Right cardiac atrium (tissue), 5 donors: ENCODE data around the gene LGR6. TPM values are rescaled to one million over a fixed set of nuclear protein-coding genes. Genes with fewer than 3 reads are reported as not detected.

Source experiments
- ATAC-seq, 2 donors: fragments of 200-7000 bp; cut with Tn5 transposase; one replicate each; pipeline versions ENCODE4 v1.8.0 to v1.9.1; 2020; ENCODE audit warnings: moderate library complexity in 2 of 2, mild to moderate bottlenecking in 1 of 2
- DNase-seq, 3 donors: peaks; one replicate each; pipeline ENCODE4 v3.0.0-alpha.2; 2020
- H3K27ac ChIP-seq: one replicate; pipeline ENCODE4 v1.5.1; 2013; ENCODE audit warnings: mild to moderate bottlenecking, low read length, control low read depth, moderate library complexity
- H3K27me3 ChIP-seq: one replicate; pipeline ENCODE4 v1.6.1; 2013; ENCODE audit not compliant: control insufficient read depth, insufficient read depth
- H3K4me1 ChIP-seq: one replicate; pipeline ENCODE4 v1.6.1; 2013; ENCODE audit warnings: low read length; ENCODE audit not compliant: control insufficient read depth, insufficient read depth
- H3K4me3 ChIP-seq: one replicate; pipeline ENCODE4 v1.5.1; 2013; ENCODE audit warnings: low read length, control low read depth
- H3K9me3 ChIP-seq: one replicate; pipeline ENCODE4 v1.6.1; 2013; ENCODE audit warnings: low read length; ENCODE audit not compliant: control insufficient read depth
- WGBS: extraction: QIAGEN DNeasy Blood & Tissue Kit; methylation state at CpG from one replicate; pipeline ENCODE4 v1.1.7; 2013; 5-methylcytosine and 5-hydroxymethylcytosine counted together
- intact Hi-C, 4 donors: fragments of 100-400 bp; cut with DNase I; formaldehyde crosslinking; loops; one replicate each; pipeline versions ENCODE4 v1.11.0 to v1.14.0; 2022 to 2023
- polyA plus RNA-seq: library from polyadenylated mRNA; stranded (reverse); fragments of 200-250 nt; gene quantifications from one replicate; pipeline ENCODE4 v1.2.3, GENCODE V29; 2013
- total RNA-seq, 4 donors: library from RNA; stranded (reverse); fragmentation: NEBNext Ultra II Directional; extraction: Animal tissue kit (Norgen Biotek cat#: 25700); gene quantifications; one replicate each; pipeline ENCODE4 v1.2.1, GENCODE V29; 2021
- donor health status: healthy with polysubstance abuse.
- donor health status: DM: no; HTN: yes; CAD: no.
- donor health status: DM: no; HTN: no; CAD: no.
- donor health status: DM: no; HTN: yes; CAD: no; lungs with severe emphysema.
- donor health status: DM: yes; HTN: yes; CAD: no.

Gene LGR6
- total and polyA plus RNA-seq, 5 donors = 22.4 to 52.7 (median 29.0) TPM

GRCh38 chr1:202215472-202216130 is 22.0 kb downstream of the LGR6 start:
- intact Hi-C loops = no loop called here
- DNase-seq (no peak), ATAC-seq (no peak)
- Histone ChIP-seq H3K27me3 (no peaks in the 10 kb centered on the region), H3K4me1 (no peaks in the 10 kb centered on the region), H3K27ac (no peak overlapping the region), H3K4me3 (no peak overlapping the region), H3K9me3 (no peaks in the 10 kb centered on the region)
- WGBS = 73% methylated on average over 10 of the region's 10 CpGs

GRCh38 chr1:202216691-202217090 is 23.1 kb downstream of the LGR6 start:
- Histone ChIP-seq H3K27ac (no peak overlapping the region), H3K9me3 (no peaks in the 10 kb centered on the region), H3K27me3 (no peaks in the 10 kb centered on the region), H3K4me1 (no peaks in the 10 kb centered on the region), H3K4me3 (no peak overlapping the region)
- no peak for ATAC-seq
- no peak for DNase-seq
- intact Hi-C loops = no loop called here
- 54% methylated on average over 4 of the region's 4 CpGs for WGBS

- Histone ChIP-seq H3K4me3 (no peak overlapping the region), H3K27me3 (no peaks in the 10 kb centered on the region), H3K4me1 (peaks cover 2% of the 10 kb centered on the region), H3K27ac (no peak overlapping the region), H3K9me3 (no peaks in the 10 kb centered on the region)
- intact Hi-C loops = no loop called here
- no peak for ATAC-seq
- WGBS = 68% methylated on average over 3 of the region's 3 CpGs
- no peak for DNase-seq
Observed at GRCh38 chr1:202217516-202217915, 23.9 kb downstream of the LGR6 start.

GRCh38 chr1:202217951-202218350 is 24.4 kb downstream of the LGR6 start:
- no peak overlapping the region for H3K27ac ChIP-seq
- no peaks in the 10 kb centered on the region for H3K9me3 ChIP-seq
- WGBS = 87% methylated on average over 1 of the region's 1 CpG
- H3K4me1 ChIP-seq = peaks cover 2% of the 10 kb centered on the region
- ATAC-seq = no peak
- DNase-seq = no peak
- intact Hi-C loops = no loop called here
- no peak overlapping the region for H3K4me3 ChIP-seq
- no peaks in the 10 kb centered on the region for H3K27me3 ChIP-seq

- peaks cover 7% of the 10 kb centered on the region for H3K4me1 ChIP-seq
- intact Hi-C loops = no loop called here
- H3K9me3 ChIP-seq = no peaks in the 10 kb centered on the region
- H3K27ac ChIP-seq = no peak overlapping the region
- no peak overlapping the region for H3K4me3 ChIP-seq
- no peak for ATAC-seq
- no peaks in the 10 kb centered on the region for H3K27me3 ChIP-seq
- 87% methylated on average over 2 of the region's 2 CpGs for WGBS
- DNase-seq = no peak
Observed at GRCh38 chr1:202220733-202221132, 27.1 kb downstream of the LGR6 start.

GRCh38 chr1:202221911-202222909 is 28.6 kb downstream of the LGR6 start:
- H3K27ac ChIP-seq = no peak overlapping the region
- no peak for DNase-seq
- 56% methylated on average over 19 of the region's 19 CpGs for WGBS

GRCh38 chr1:202223121-202223860 is 29.7 kb downstream of the LGR6 start:
- 48% methylated on average over 7 of the region's 7 CpGs for whole genome bisulfite sequencing
- ATAC-seq (peak in 1 of 2 donors; percentile 56), DNase-seq (no peak)
- intact Hi-C loops = no loop called here
- Histone ChIP-seq H3K4me3 (no peak overlapping the region), H3K9me3 (no peaks in the 10 kb centered on the region), H3K4me1 (peaks cover 7% of the 10 kb centered on the region), H3K27me3 (no peaks in the 10 kb centered on the region), H3K27ac (peak overlapping the region; percentile 8)

More at GRCh38 chr1:202221911-202222909, 28.6 kb downstream of the LGR6 start:
- H3K9me3 ChIP-seq = no peaks in the 10 kb centered on the region
- peak in 1 of 2 donors; percentile 10 for ATAC-seq
- no peaks in the 10 kb centered on the region for H3K27me3 ChIP-seq
- no peak overlapping the region for H3K4me3 ChIP-seq
- intact Hi-C loops = no loop called here
- H3K4me1 ChIP-seq = peaks cover 7% of the 10 kb centered on the region

- H3K4me1 ChIP-seq = peaks cover 7% of the 10 kb centered on the region
- DNase-seq = no peak
- H3K9me3 ChIP-seq = no peaks in the 10 kb centered on the region
- ATAC-seq = no peak
- H3K27me3 ChIP-seq = no peaks in the 10 kb centered on the region
- no peak overlapping the region for H3K4me3 ChIP-seq
- intact Hi-C loops = no loop called here
- 84% methylated on average over 8 of the region's 8 CpGs for WGBS
- no peak overlapping the region for H3K27ac ChIP-seq
Observed at GRCh38 chr1:202224453-202224852, 30.9 kb downstream of the LGR6 start.

- H3K9me3 ChIP-seq = no peaks in the 10 kb centered on the region
- no peak for DNase-seq
- H3K27me3 ChIP-seq = no peaks in the 10 kb centered on the region
- no peak for ATAC-seq
- H3K27ac ChIP-seq = no peak overlapping the region
- WGBS = 72% methylated on average over 5 of the region's 5 CpGs
- H3K4me3 ChIP-seq = no peak overlapping the region
- H3K4me1 ChIP-seq = peaks cover 7% of the 10 kb centered on the region
- intact Hi-C loops = no loop called here
Observed at GRCh38 chr1:202225131-202225530, 31.5 kb downstream of the LGR6 start.

- H3K9me3 ChIP-seq = no peaks in the 10 kb centered on the region
- no peak overlapping the region for H3K4me3 ChIP-seq
- WGBS = 91% methylated on average over 7 of the region's 7 CpGs
- H3K4me1 ChIP-seq = peaks cover 7% of the 10 kb centered on the region
- no peak for DNase-seq
- ATAC-seq = no peak
- no peak overlapping the region for H3K27ac ChIP-seq
- H3K27me3 ChIP-seq = no peaks in the 10 kb centered on the region
- intact Hi-C loops = no loop called here
Observed at GRCh38 chr1:202227053-202227672, 33.6 kb downstream of the LGR6 start.
